Endothelial cell of umbilical vein (primary cell): ENCODE measurements around the gene PTGER2. TPM values are rescaled to one million over a fixed set of nuclear protein-coding genes. Genes with fewer than 3 reads are reported as not detected.

Experiments
- BruUV-seq: library from RNA; stranded (reverse); fragments of 400-500 nt; replicated peaks from 2 replicates; lab custom pipeline; 2021; lab: Mats Ljungman, UMichigan
- CTCF ChIA-PET: fragments of 300-600, 350-600 bp; sonication (Branson Sonifier 250); formaldehyde crosslinking; loops from one replicate; lab custom pipeline; 2021; ENCODE audit warnings: antibody characterized with exemption, inconsistent platforms; lab: Charles Lee
- POLR2A ChIA-PET: fragments of 300-600, 350-600 bp; sonication (Branson Sonifier 250); formaldehyde crosslinking; loops from one replicate; lab custom pipeline; 2021; ENCODE audit warnings: antibody characterized with exemption, inconsistent platforms; lab: Charles Lee
- DNase-seq: peaks from one replicate; pipeline ENCODE4 v3.0.0-alpha.2; 2011; ENCODE audit warnings: low read depth, low spot score
- FAIRE-seq: peaks from 2 replicates; lab custom pipeline; 2011; peaks lifted over from hg19 to GRCh38; lab: Jason Lieb, UNC
- H2AFZ ChIP-seq: 2 replicates; pipeline ENCODE4 v1.6.0; 2012; ENCODE audit warnings: low read depth, low read length, control low read depth, inconsistent platforms
- H3K27ac ChIP-seq: 2 replicates; pipeline ENCODE4 v1.5.1; 2011; ENCODE audit warnings: low read depth, mild to moderate bottlenecking, control low read depth, low read length, moderate library complexity; ENCODE audit not compliant: insufficient read depth
- H3K27me3 ChIP-seq, 2 experiments: 2 replicates each; pipeline versions ENCODE4 v1.6.0 to v1.6.1; 2011; ENCODE audit warnings: low read length in 2 of 2, mixed read lengths in 1 of 2; ENCODE audit not compliant: control insufficient read depth in 2 of 2, insufficient read depth in 2 of 2
- H3K36me3 ChIP-seq, 2 experiments: 2 replicates in 1 of 2; 3 replicates in 1 of 2; pipeline ENCODE4 v1.5.1; 2011; ENCODE audit warnings: low read length in 2 of 2, mild to moderate bottlenecking in 1 of 2, moderate library complexity in 1 of 2; ENCODE audit not compliant: control insufficient read depth in 2 of 2, insufficient read depth in 2 of 2; ENCODE audit errors: extremely low read depth in 1 of 2
- H3K4me1 ChIP-seq: 3 replicates; pipeline ENCODE4 v1.5.1; 2011; ENCODE audit warnings: mild to moderate bottlenecking, low read length; ENCODE audit not compliant: control insufficient read depth, insufficient read depth; ENCODE audit errors: extremely low read depth
- H3K4me2 ChIP-seq: 2 replicates; pipeline ENCODE4 v1.6.1; 2011; ENCODE audit warnings: low read length, control low read depth, mixed read lengths; ENCODE audit not compliant: insufficient read depth
- H3K4me3 ChIP-seq, 3 experiments: fragments of 200-600 bp in 1 of 3; sonication (generic), shearing (Covaris generic) in 1 of 3; replicated peaks in 1 of 3; 2 replicates each; pipeline ENCODE4 v1.5.1; 2011 to 2016; ENCODE audit warnings: control low read depth in 3 of 3, low read length in 3 of 3, mild to moderate bottlenecking in 2 of 3, inconsistent platforms in 1 of 3, low read depth in 1 of 3, moderate library complexity in 1 of 3; ENCODE audit not compliant: insufficient read depth in 1 of 3
- H3K79me2 ChIP-seq: 2 replicates; pipeline ENCODE4 v1.6.0; 2012; ENCODE audit warnings: low read length, inconsistent platforms; ENCODE audit not compliant: control insufficient read depth, insufficient read depth
- H3K9ac ChIP-seq: replicated peaks from 2 replicates; pipeline ENCODE3; 2011; ENCODE audit warnings: low read length, control low read depth; ENCODE audit not compliant: insufficient read depth; ENCODE audit errors: extremely low read depth
- H3K9me1 ChIP-seq: replicated peaks from 3 replicates; pipeline ENCODE4 v1.6.0; 2011; ENCODE audit warnings: mild to moderate bottlenecking, low read length; ENCODE audit not compliant: control insufficient read depth, insufficient read depth; ENCODE audit errors: extremely low read depth
- H3K9me3 ChIP-seq: replicated peaks from 2 replicates; pipeline ENCODE4 v1.5.1; 2012; ENCODE audit warnings: low read length, inconsistent platforms; ENCODE audit not compliant: control insufficient read depth, insufficient read depth
- H4K20me1 ChIP-seq: replicated peaks from 2 replicates; pipeline ENCODE3; 2011; ENCODE audit warnings: mild to moderate bottlenecking, low read length; ENCODE audit not compliant: control insufficient read depth, insufficient read depth; ENCODE audit errors: extremely low read depth
- CTCF ChIP-seq, 2 donors: IDR thresholded peaks; 1 replicate in 1 of 2; 2 replicates in 1 of 2; pipeline ENCODE4 v1.5.1; 2011; ENCODE audit warnings: low read length in 2 of 2, mild to moderate bottlenecking in 2 of 2, moderate library complexity in 2 of 2, control low read depth in 1 of 2, inconsistent platforms in 1 of 2, low read depth in 1 of 2; ENCODE audit not compliant: insufficient read depth in 1 of 2; ENCODE audit errors: extremely low read depth in 1 of 2
- EZH2 ChIP-seq: IDR thresholded peaks from 2 replicates; pipeline ENCODE4 v1.6.1; 2012; ENCODE audit warnings: borderline replicate concordance, low read depth, mild to moderate bottlenecking, moderate library complexity, low read length, inconsistent platforms; ENCODE audit not compliant: severe bottlenecking
- FOS ChIP-seq: IDR thresholded peaks from 2 replicates; pipeline ENCODE4 v1.6.1; 2011; ENCODE audit warnings: mild to moderate bottlenecking, low read length, moderate library complexity, borderline replicate concordance; ENCODE audit not compliant: insufficient read depth
- GATA2 ChIP-seq: IDR thresholded peaks from 2 replicates; pipeline ENCODE4 v1.7.0; 2011; ENCODE audit warnings: low read depth, mild to moderate bottlenecking, moderate library complexity, mixed read lengths, low read length; ENCODE audit not compliant: insufficient read length, insufficient read depth
- JUN ChIP-seq: IDR thresholded peaks from 2 replicates; pipeline ENCODE4 v1.6.1; 2011; ENCODE audit warnings: borderline replicate concordance, low read depth; ENCODE audit not compliant: insufficient read length, insufficient read depth
- MYC ChIP-seq: IDR thresholded peaks from one replicate; pipeline ENCODE4 v1.6.1; 2011; ENCODE audit warnings: mild to moderate bottlenecking, low read depth, low read length
- POLR2A ChIP-seq: IDR thresholded peaks from 2 replicates; pipeline ENCODE4 v1.6.1; 2012; ENCODE audit warnings: low read depth, mild to moderate bottlenecking, control low read depth, low read length
- dilution Hi-C: fragments of 300-500 bp; cut with MboI; formaldehyde crosslinking; loops from one replicate; pipeline ENCODE4 v1.15.0; 2019; ENCODE audit warnings: low sequenced_read_pairs; ENCODE audit not compliant: extremely low pct_ligation_motif_present
- intact Hi-C: fragments of 100-400 bp; cut with micrococcal nuclease; formaldehyde crosslinking; loops from one replicate; pipeline ENCODE4 v1.10.0; 2022
- polyA plus RNA-seq, 4 experiments: library from polyadenylated mRNA; depleted of rRNA in 3 of 4; stranded (reverse) in 3 of 4; unstranded in 1 of 4; fragments of >200 nt; gene quantifications; 2 replicates each; pipeline versions ENCODE4 v1.2.1 to v1.2.3, GENCODE V29; 2011 to 2012; ENCODE audit warnings: missing spikeins in 1 of 4
- total RNA-seq: library from RNA; stranded (reverse); gene quantifications from 2 replicates; pipeline ENCODE4 v1.2.3, GENCODE V29; 2021
- TF ChIP-seq, protein P1 (sequence below): IDR thresholded peaks from 2 replicates; pipeline ENCODE4 v1.6.1; 2011; ENCODE audit not compliant: insufficient read depth, insufficient read length

Gene PTGER2
- total and polyA plus RNA-seq, 2 donors (not counting 3 experiments of a cell fraction or from before 2014, with no cell fraction given) = not detected

GRCh38 chr14:52283099-52283498 lies 31.0 kb upstream of the PTGER2 start:
- no TSS peak for BruUV-seq
- CTCF ChIA-PET = no interaction called here

More at GRCh38 chr14:52283099-52283498, 31.0 kb upstream of the PTGER2 start:
- dilution Hi-C loops = no loop called here
- Histone ChIP-seq H3K36me3 (no peaks in the 10 kb centered on the region), H4K20me1 (no peaks in the 10 kb centered on the region), H3K9me1 (no peaks in the 10 kb centered on the region), H3K4me2 (no peak overlapping the region), H2AFZ (no peak overlapping the region), H3K79me2 (no peaks in the 10 kb centered on the region), H3K27ac (no peak overlapping the region), H3K9ac (no peak overlapping the region), H3K4me3 (no peak overlapping the region), H3K9me3 (no peaks in the 10 kb centered on the region), H3K4me1 (no peaks in the 10 kb centered on the region), H3K27me3 (peaks cover 6 to 15% of the 10 kb centered on the region in 2 experiments)
- POLR2A ChIA-PET = no interaction called here
- no peak for TF ChIP-seq JUN
- TF ChIP-seq POLR2A = no peak
- no peak for TF ChIP-seq CTCF (IDR thresholded peaks at IDR 0.05; ENCODE audit: extremely low read depth in 1 of 2, insufficient read depth in 1 of 2, low read depth in 1 of 2, low read length in 2 of 2)
- no peak for TF ChIP-seq GATA2
- TF ChIP-seq EZH2 = no peak
- TF ChIP-seq MYC = no peak
- TF ChIP-seq, protein P1, sequence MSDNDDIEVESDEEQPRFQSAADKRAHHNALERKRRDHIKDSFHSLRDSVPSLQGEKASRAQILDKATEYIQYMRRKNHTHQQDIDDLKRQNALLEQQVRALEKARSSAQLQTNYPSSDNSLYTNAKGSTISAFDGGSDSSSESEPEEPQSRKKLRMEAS = no peak
- no peak for TF ChIP-seq FOS
- intact Hi-C loops = no loop called here
- DNase-seq (no peak), FAIRE-seq (no peak)
